ENCODE results near the gene TERB1. TPM values are rescaled to one million over a fixed set of nuclear protein-coding genes. Genes with fewer than 3 reads are reported as not detected.
A peak's percentile ranks its signal among the peaks of the same experiment; 100 is the strongest.

Gene TERB1
- total RNA-seq, 2 donors from 2014 or later = not detected

DNA sequence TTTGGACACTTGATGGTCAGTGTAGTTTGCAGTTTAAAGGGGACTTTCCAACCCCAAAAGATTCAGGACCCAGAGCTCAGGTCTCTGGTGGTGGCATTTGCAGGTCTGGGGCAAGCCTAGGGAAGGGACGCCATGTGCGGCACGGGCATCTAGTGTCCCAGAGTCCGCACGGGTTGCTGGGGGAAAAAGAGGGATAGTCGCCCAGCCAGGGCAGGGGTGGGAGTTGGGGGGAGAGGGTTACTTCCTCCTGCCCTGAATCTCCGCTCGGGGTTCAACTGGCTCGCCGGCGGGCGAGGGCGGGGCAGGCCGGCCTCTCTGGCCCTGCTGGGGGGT, 42.6 kb upstream of the TERB1 start:
- H3K4me3 Mint-ChIP-seq = peak overlapping the region; percentile 57
- H3K27ac ChIP-seq (ENCODE audit: low read depth, low read length) = no peak overlapping the region
- H3K36me3 Mint-ChIP-seq (ENCODE audit: low read depth) = no peaks in the 10 kb centered on the region
- WGBS, 2 experiments (ENCODE audit: insufficient coverage in 1 of 2, insufficient read length in 1 of 2) = 23% methylated on average over 13 of the region's 14 CpGs; no CpG with 5 or more reads in 1 of the 2 experiments
- no peaks in the 10 kb centered on the region for H3K9me3 Mint-ChIP-seq
- H3K27me3 Mint-ChIP-seq (ENCODE audit: insufficient read depth) = peaks cover 87% of the 10 kb centered on the region
- no peak for DNase-seq
- no peak overlapping the region for H3K27ac Mint-ChIP-seq
- H3K4me1 ChIP-seq (ENCODE audit: control insufficient read depth, insufficient read depth, low read length) = no peaks in the 10 kb centered on the region
- peaks cover 2% of the 10 kb centered on the region for H3K4me1 Mint-ChIP-seq
- H3K9me3 ChIP-seq (ENCODE audit: control insufficient read depth, low read length) = no peaks in the 10 kb centered on the region
- no peak for TF ChIP-seq CTCF (conservative IDR thresholded peaks at IDR 0.05)
- H3K36me3 ChIP-seq (ENCODE audit: control insufficient read depth, insufficient read depth, low read length) = no peaks in the 10 kb centered on the region
- no peak overlapping the region for H3K9ac ChIP-seq (ENCODE audit: extremely low read depth, low read length, poor library complexity, severe bottlenecking)
- peak overlapping the region; percentile 69 for H3K4me3 ChIP-seq (ENCODE audit: low read length)
- peaks cover 89% of the 10 kb centered on the region for H3K27me3 ChIP-seq (ENCODE audit: control insufficient read depth, insufficient read depth, low read length, poor library complexity, severe bottlenecking)

GRCh38 chr16:66843191-66843590, 41.8 kb upstream of the TERB1 start:
- Histone ChIP-seq H3K27me3 (ENCODE audit: control insufficient read depth, insufficient read depth, low read length, poor library complexity, severe bottlenecking) (peaks cover 84% of the 10 kb centered on the region), H3K9ac (ENCODE audit: extremely low read depth, low read length, poor library complexity, severe bottlenecking) (no peak overlapping the region), H3K9me3 (ENCODE audit: control insufficient read depth, low read length) (no peaks in the 10 kb centered on the region), H3K36me3 (ENCODE audit: control insufficient read depth, insufficient read depth, low read length) (no peaks in the 10 kb centered on the region), H3K4me3 (ENCODE audit: low read length) (no peak overlapping the region), H3K4me1 (ENCODE audit: control insufficient read depth, insufficient read depth, low read length) (no peaks in the 10 kb centered on the region), H3K27ac (ENCODE audit: low read depth, low read length) (no peak overlapping the region)
- Mint-ChIP-seq H3K9me3 (peaks cover under 1% of the 10 kb centered on the region), H3K36me3 (ENCODE audit: low read depth) (no peaks in the 10 kb centered on the region), H3K27me3 (ENCODE audit: insufficient read depth) (peaks cover 88% of the 10 kb centered on the region), H3K4me3 (no peak overlapping the region), H3K4me1 (peaks cover 2% of the 10 kb centered on the region), H3K27ac (no peak overlapping the region)
- TF ChIP-seq CTCF (conservative IDR thresholded peaks at IDR 0.05) = no peak
- WGBS, 2 experiments (ENCODE audit: insufficient coverage in 1 of 2, insufficient read length in 1 of 2) = 86% methylated on average over 2 of the region's 2 CpGs; no CpG with 5 or more reads in 1 of the 2 experiments
- no peak for DNase-seq

DNA sequence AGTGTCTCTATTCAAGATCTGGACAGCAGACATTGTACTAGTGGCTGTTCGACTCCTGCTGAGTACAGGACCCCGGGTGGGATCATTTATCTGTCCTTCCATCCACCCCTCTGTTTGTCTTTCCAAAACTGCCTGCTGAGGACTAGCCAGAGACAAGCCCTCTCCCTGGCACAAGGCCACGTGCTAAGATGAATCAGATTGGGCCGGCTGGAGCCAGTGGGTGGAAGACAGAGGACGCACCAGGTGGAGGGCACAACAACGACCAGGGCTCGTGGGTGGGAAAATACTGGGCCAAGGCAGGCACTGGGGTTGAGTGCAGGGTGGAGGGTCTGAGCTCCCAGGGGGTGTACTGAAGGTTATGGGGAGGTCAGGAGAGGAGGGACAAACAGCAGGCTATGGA, 41.4 kb upstream of the TERB1 start:
- Histone ChIP-seq H3K27me3 (ENCODE audit: control insufficient read depth, insufficient read depth, low read length, poor library complexity, severe bottlenecking) (peaks cover 82% of the 10 kb centered on the region), H3K4me1 (ENCODE audit: control insufficient read depth, insufficient read depth, low read length) (no peaks in the 10 kb centered on the region), H3K9me3 (ENCODE audit: control insufficient read depth, low read length) (no peaks in the 10 kb centered on the region), H3K4me3 (ENCODE audit: low read length) (no peak overlapping the region), H3K9ac (ENCODE audit: extremely low read depth, low read length, poor library complexity, severe bottlenecking) (no peak overlapping the region), H3K36me3 (ENCODE audit: control insufficient read depth, insufficient read depth, low read length) (no peaks in the 10 kb centered on the region), H3K27ac (ENCODE audit: low read depth, low read length) (no peak overlapping the region)
- Mint-ChIP-seq H3K9me3 (peaks cover 2% of the 10 kb centered on the region), H3K27me3 (ENCODE audit: insufficient read depth) (peaks cover 86% of the 10 kb centered on the region), H3K27ac (no peak overlapping the region), H3K4me3 (no peak overlapping the region), H3K36me3 (ENCODE audit: low read depth) (no peaks in the 10 kb centered on the region), H3K4me1 (peaks cover 2% of the 10 kb centered on the region)
- WGBS, 2 experiments (ENCODE audit: insufficient coverage in 1 of 2, insufficient read length in 1 of 2) = 85 to 87% methylated on average over 6 to 7 of the region's 7 CpGs
- no peak for TF ChIP-seq CTCF (conservative IDR thresholded peaks at IDR 0.05)
- DNase-seq = no peak
